Stomach (tissue), 9 donors: ENCODE results near the gene GFY. TPM values are rescaled to one million over a fixed set of nuclear protein-coding genes. Genes with fewer than 3 reads are reported as not detected.
A peak's percentile ranks its signal among the peaks of the same experiment; 100 is the strongest.

ENCODE experiments used
- DNase-seq, 2 donors: peaks; one replicate each; pipeline versions ENCODE4 v3.0.0 to v3.0.0-alpha.2; 2013 to 2019
- H3K27ac ChIP-seq, 5 donors: fragments of 200-600 bp in 4 of 5; sonication (generic) in 4 of 5; one replicate each; pipeline ENCODE4 v1.5.1; 2013 to 2019; ENCODE audit warnings: mild to moderate bottlenecking in 1 of 5, moderate library complexity in 1 of 5
- H3K27me3 ChIP-seq, 3 donors: fragments of 200-600 bp; sonication (generic); one replicate each; pipeline ENCODE4 v1.5.1; 2017 to 2019; ENCODE audit warnings: mixed run types in 1 of 3
- H3K36me3 ChIP-seq, 4 donors: fragments of 200-600 bp; sonication (generic); 1 replicate in 3 of 4; 2 replicates in 1 of 4; pipeline ENCODE4 v1.5.1; 2016 to 2019
- H3K4me1 ChIP-seq, 4 donors: fragments of 200-600 bp; sonication (generic); one replicate each; pipeline ENCODE4 v1.5.1; 2016 to 2019
- H3K4me3 ChIP-seq, 4 donors: fragments of 200-600 bp; sonication (generic) in 3 of 4; one replicate each; pipeline ENCODE4 v1.5.1; 2016 to 2019; ENCODE audit warnings: mild to moderate bottlenecking in 1 of 4
- H3K9me3 ChIP-seq, 4 donors: fragments of 200-600 bp; sonication (generic); one replicate each; pipeline ENCODE4 v1.5.1; 2016 to 2019
- CTCF ChIP-seq, 7 experiments: fragments of 450-650 bp in 4 of 7; fragments of 200-600 bp in 3 of 7; sonication (generic) in 3 of 7; IDR thresholded peaks; one replicate each; pipeline ENCODE4 v1.5.1; 2016 to 2019; ENCODE audit warnings: antibody characterized with exemption in 7 of 7, control low read depth in 2 of 7, mild to moderate bottlenecking in 1 of 7
- EP300 ChIP-seq: sonication (generic); formaldehyde crosslinking; IDR thresholded peaks from one replicate; pipeline ENCODE4 v1.6.1; 2017; ENCODE audit warnings: antibody characterized with exemption
- POLR2A ChIP-seq, 4 donors: fragments of 450-650 bp; IDR thresholded peaks; one replicate each; pipeline ENCODE4 v1.6.1; 2016; ENCODE audit warnings: antibody characterized with exemption in 4 of 4, control low read depth in 2 of 4, mild to moderate bottlenecking in 1 of 4, moderate library complexity in 1 of 4
- POLR2AphosphoS5 ChIP-seq, 3 donors: sonication (generic); formaldehyde crosslinking; IDR thresholded peaks; one replicate each; pipeline ENCODE4 v1.6.1; 2016; ENCODE audit warnings: antibody characterized with exemption in 3 of 3
- WGBS, 5 donors: extraction: QIAGEN DNeasy Blood & Tissue Kit in 3 of 5; methylation state at CpG; one replicate each; pipeline versions ENCODE4 v1.1.5 to v1.1.7; 2013 to 2018; 5-methylcytosine and 5-hydroxymethylcytosine counted together
- intact Hi-C: fragments of 100-400 bp; cut with DNase I; formaldehyde crosslinking; loops from one replicate; pipeline ENCODE4 v1.15.1; 2023; ENCODE audit warnings: low total_unique reads
- polyA plus RNA-seq, 3 donors: library from polyadenylated mRNA; stranded (reverse); fragments of 200-250 nt; gene quantifications; one replicate each; pipeline ENCODE4 v1.2.3, GENCODE V29; 2013
- total RNA-seq, 5 donors: library from RNA; depleted of rRNA; stranded (reverse); fragments of >200 nt; gene quantifications; one replicate each; pipeline versions ENCODE4 v1.1.0 to v1.2.3, GENCODE V29; 2014 to 2016
- donor health status: healthy with polysubstance abuse.
- donor health status: Bipolar disorder and iron deficiency.
- donor health status: healthy.

Gene GFY
- total and polyA plus RNA-seq, 8 donors = not detected

GRCh38 chr19:49439836-49440235, 14.6 kb downstream of the GFY start:
- H3K27ac ChIP-seq = no peak overlapping the region
- intact Hi-C loops = loop anchor here (5.0 kb wide), 1 partner anchor 48 kb away; no protein-coding TSS in a partner anchor
- DNase-seq = no peak
- 40 to 49% (median 43%) methylated on average over 6 of the region's 6 CpGs for WGBS, 5 donors
- H3K4me1 ChIP-seq = peaks cover 0 to 41% (median 24%) of the 10 kb centered on the region in 4 donors
- no peak overlapping the region for H3K4me3 ChIP-seq
- peaks cover 5 to 83% (median 74%) of the 10 kb centered on the region in 3 donors for H3K27me3 ChIP-seq
- H3K36me3 ChIP-seq = no peaks in the 10 kb centered on the region
- no peaks in the 10 kb centered on the region for H3K9me3 ChIP-seq
- TF ChIP-seq EP300 (no peak), POLR2AphosphoS5 (IDR thresholded peaks at IDR 0.05) (no peak), CTCF (IDR thresholded peaks at IDR 0.05) (no peak), POLR2A (IDR thresholded peaks at IDR 0.05) (no peak)

- WGBS, 5 donors = 25 to 30% (median 28%) methylated on average over 18 to 19 of the region's 19 CpGs
- TF ChIP-seq POLR2A (IDR thresholded peaks at IDR 0.05) (no peak), CTCF (IDR thresholded peaks at IDR 0.05) (no peak), EP300 (no peak), POLR2AphosphoS5 (IDR thresholded peaks at IDR 0.05) (no peak)
- peaks cover 0 to 41% (median 24%) of the 10 kb centered on the region in 4 donors for H3K4me1 ChIP-seq
- no peaks in the 10 kb centered on the region for H3K9me3 ChIP-seq
- no peak for DNase-seq
- no peaks in the 10 kb centered on the region for H3K36me3 ChIP-seq
- peak overlapping the region; percentile 20 to 36 (median 25) for H3K4me3 ChIP-seq
- H3K27me3 ChIP-seq = peaks cover 5 to 75% (median 66%) of the 10 kb centered on the region in 3 donors
- H3K27ac ChIP-seq = no peak overlapping the region
- intact Hi-C loops = loop anchor here (5.0 kb wide), 1 partner anchor 48 kb away; no protein-coding TSS in a partner anchor
These were observed 15.4 kb downstream of the GFY start for GRCh38 chr19:49440439-49441209.

GRCh38 chr19:49441210-49441959, 16.2 kb downstream of the GFY start, which contains the start of gene SLC17A7:
Gene SLC17A7 (minus strand): TSS chr19:49441527. CDS start chr19:49441379, 148 bp downstream.
- DNase-seq = peak in 1 of 2 donors; percentile 53
- intact Hi-C loops = loop anchor here (5.0 kb wide), 1 partner anchor 49 kb away; no protein-coding TSS in a partner anchor
- H3K4me3 ChIP-seq = peak within 1 kb of the TSS; percentile 54 to 89 (median 66)
- no peaks in the 10 kb centered on the region for H3K9me3 ChIP-seq
- no peak for TF ChIP-seq EP300
- TF ChIP-seq POLR2A (IDR thresholded peaks at IDR 0.05) = no peak
- TF ChIP-seq POLR2AphosphoS5 (IDR thresholded peaks at IDR 0.05) = no peak
- no peak for TF ChIP-seq CTCF (IDR thresholded peaks at IDR 0.05)
- peak within 1 kb of the TSS in 3 of 5 donors; percentile 35 to 89 (median 85) for H3K27ac ChIP-seq
- peaks cover 5 to 68% (median 58%) of the 10 kb centered on the region in 3 donors for H3K27me3 ChIP-seq
- H3K36me3 ChIP-seq = peaks cover 2 to 6% (median 4%) of the 10 kb centered on the region in 4 donors
- peaks cover 0 to 39% (median 23%) of the 10 kb centered on the region in 4 donors for H3K4me1 ChIP-seq
- WGBS, 5 donors = 3 to 9% (median 6%) methylated on average over 27 to 53 of the region's 56 CpGs

GRCh38 chr19:49441960-49442350, 16.8 kb downstream of the GFY start:
- no peaks in the 10 kb centered on the region for H3K9me3 ChIP-seq
- H3K4me1 ChIP-seq = peaks cover 0 to 35% (median 21%) of the 10 kb centered on the region in 4 donors
- H3K36me3 ChIP-seq = peaks cover 6 to 12% (median 9%) of the 10 kb centered on the region in 4 donors
- 17 to 27% (median 22%) methylated on average over 14 of the region's 14 CpGs for WGBS, 5 donors
- intact Hi-C loops = loop anchor here (5.0 kb wide), 1 partner anchor 50 kb away; no protein-coding TSS in a partner anchor
- H3K27ac ChIP-seq = peak overlapping the region in 2 of 5 donors; percentile 85 to 89
- TF ChIP-seq EP300 (no peak), POLR2AphosphoS5 (IDR thresholded peaks at IDR 0.05) (no peak), POLR2A (IDR thresholded peaks at IDR 0.05) (no peak), CTCF (IDR thresholded peaks at IDR 0.05) (no peak)
- DNase-seq = no peak
- H3K4me3 ChIP-seq = peak overlapping the region in 3 of 4 donors; percentile 54 to 89 (median 62)
- peaks cover 5 to 62% (median 53%) of the 10 kb centered on the region in 3 donors for H3K27me3 ChIP-seq
